HG03442 (cell line): ENCODE measurements around the gene RNASE8.
"Not testable (repeated sequence)": the region's sequence is repeated elsewhere in the genome, so short reads cannot be mapped to it uniquely, and the experiment has no call there.

Experiments used
- ATAC-seq: cut with Tn5 transposase; IDR thresholded peaks from one replicate; pipeline ENCODE4 v1.9.1; 2021; ENCODE audit warnings: mild to moderate bottlenecking, moderate library complexity; ENCODE audit not compliant: unreplicated experiment

RNASE8 gene, protein sequence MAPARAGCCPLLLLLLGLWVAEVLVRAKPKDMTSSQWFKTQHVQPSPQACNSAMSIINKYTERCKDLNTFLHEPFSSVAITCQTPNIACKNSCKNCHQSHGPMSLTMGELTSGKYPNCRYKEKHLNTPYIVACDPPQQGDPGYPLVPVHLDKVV

DNA sequence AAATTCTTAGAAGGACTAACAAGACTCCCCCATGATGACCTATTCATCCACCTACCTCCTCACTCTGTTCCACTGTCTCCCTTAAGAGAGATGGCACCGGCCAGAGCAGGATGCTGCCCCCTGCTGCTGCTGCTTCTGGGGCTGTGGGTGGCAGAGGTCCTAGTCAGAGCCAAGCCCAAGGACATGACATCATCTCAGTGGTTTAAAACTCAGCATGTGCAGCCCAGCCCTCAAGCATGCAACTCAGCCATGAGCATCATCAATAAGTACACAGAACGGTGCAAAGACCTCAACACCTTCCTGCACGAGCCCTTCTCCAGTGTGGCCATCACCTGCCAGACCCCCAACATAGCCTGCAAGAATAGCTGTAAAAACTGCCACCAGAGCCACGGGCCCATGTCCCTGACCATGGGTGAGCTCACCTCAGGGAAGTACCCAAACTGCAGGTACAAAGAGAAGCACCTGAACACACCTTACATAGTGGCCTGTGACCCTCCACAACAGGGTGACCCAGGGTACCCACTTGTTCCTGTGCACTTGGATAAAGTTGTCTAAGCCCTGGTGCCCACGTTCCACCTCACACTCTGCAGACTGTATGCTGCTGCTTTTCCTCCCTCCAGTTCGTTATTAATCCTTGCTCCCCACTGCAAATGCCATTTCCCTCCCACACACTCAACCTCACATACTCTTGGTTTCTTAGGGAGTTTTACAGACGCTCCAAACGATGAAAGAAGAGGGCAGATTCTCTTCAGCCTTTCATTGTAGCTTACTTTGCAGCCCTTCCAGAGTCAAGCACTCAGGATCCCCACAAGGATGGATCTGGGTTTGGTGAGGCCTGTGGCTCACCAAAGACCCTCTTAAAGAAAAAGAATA lies at the start of gene RNASE8:
Gene RNASE8, plus strand, starts transcription at position 20 of the 873 bp plus-strand sequence. Its CDS starts 71 bp downstream, at position 91.
- ATAC-seq: no peak

DNA sequence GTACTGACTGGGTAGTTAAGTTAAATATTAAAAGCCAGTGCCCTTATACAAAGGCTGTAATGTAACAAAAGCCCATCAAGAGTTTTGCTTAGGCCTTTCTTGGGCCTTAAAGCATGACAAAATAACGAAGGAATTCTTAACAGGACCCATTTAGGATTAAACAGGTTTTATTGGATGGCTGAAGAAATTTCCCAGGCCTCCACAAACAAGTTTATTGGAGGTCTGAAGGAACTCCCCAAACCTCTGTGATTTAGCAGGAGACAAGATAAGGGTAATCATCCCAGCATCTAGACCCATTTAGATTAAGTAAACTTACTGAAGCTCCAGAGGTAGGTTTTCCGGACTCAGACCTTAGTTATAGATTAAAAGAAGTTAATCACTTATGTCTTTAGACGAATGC lies 47.9 kb upstream of the RNASE8 start:
- not testable (repeated sequence) for ATAC-seq

DNA sequence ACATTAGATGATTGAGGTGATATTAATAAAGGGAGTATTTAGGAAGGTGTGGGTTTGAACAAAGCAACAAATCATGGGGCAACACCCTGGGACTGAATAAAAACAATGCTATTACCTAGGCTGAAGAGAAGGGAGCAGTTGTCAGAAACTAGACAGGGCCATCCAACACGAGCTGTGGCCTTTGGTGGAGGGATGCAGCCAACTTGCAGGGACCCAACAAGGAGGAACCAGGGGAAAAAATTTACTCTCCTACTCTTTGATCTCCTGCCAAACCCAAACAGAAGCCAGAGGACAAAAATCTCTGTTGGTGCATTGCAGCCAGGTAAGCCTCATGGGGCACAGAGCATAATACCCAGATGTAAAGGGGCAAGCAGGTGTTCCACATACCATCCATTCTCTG lies 46.5 kb upstream of the RNASE8 start:
- ATAC-seq: no peak

DNA sequence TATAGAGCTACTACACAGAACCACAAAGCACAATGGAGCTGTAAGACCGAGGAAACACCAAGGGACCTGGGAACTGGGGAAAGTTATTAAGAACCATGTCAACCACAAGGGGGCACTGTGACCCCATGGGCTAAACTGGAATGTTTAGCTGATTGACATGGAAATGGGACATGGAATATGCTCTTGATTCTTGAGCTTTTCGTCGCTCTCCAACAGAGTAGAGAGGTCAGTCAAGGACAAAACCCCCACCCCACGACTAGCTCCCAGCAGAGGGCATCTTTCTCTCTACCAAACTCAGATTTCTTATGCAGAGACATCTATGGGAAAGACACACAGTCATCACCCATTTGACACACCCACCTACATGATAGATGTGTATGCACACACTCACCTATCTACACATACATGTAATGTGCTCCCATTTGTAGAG lies 42.8 kb upstream of the RNASE8 start:
- ATAC-seq: peak; percentile 53

DNA sequence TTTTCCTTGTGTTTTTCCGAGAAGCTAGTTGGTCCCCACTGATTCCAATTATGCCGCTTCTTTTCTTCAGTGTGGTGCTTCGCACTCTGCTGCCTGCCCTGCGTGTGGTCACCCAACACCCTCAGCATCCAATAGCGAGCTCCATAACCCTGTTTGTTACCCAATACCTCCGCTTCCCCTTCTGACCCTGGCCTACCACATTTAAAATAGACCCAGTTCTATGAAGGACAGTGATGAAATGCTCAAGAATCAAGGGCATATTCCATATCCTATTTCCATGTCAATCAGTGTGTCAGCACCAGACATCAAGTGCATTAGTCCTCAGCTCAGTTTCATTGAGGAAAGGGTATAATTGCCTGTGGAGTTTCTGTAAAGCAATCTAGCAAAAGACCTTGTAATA lies 42.3 kb upstream of the RNASE8 start:
- no peak for ATAC-seq

DNA sequence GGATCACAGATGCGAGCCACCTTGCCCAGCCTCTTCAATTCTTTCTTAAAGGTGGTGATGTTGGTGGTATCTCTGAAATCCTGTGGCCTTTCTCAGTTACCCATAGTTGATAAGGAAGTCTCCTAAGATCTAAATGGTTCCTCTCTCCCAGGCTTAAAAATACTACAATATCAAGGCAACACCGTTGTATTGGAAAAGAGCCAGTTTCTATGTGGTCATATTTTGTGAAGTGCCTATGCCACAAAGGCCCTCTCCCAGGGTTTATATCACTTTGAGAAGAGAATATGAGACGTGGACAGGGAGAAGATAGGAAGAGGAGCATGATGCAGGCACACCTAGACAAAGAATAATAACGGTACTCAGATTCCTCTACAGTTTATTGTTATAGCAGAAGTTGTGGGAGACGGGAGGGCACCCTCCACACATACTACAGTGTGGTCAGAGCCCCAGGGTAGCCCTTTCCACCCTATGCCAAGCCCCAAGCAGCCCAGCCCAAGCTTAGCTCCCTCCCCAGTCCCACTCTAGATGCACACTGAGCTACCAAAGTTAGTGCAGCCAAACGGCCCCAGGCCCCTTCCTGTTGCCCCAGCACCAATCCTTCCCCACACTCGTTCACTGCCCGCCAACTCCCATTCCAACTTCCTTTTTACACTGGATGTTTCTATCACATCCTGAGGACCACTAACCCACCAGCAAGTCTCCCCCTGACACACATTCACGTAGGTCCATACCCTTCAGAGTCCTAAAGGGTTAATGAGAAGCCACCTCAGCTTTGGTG lies 41.0 kb upstream of the RNASE8 start:
- ATAC-seq: no peak

DNA sequence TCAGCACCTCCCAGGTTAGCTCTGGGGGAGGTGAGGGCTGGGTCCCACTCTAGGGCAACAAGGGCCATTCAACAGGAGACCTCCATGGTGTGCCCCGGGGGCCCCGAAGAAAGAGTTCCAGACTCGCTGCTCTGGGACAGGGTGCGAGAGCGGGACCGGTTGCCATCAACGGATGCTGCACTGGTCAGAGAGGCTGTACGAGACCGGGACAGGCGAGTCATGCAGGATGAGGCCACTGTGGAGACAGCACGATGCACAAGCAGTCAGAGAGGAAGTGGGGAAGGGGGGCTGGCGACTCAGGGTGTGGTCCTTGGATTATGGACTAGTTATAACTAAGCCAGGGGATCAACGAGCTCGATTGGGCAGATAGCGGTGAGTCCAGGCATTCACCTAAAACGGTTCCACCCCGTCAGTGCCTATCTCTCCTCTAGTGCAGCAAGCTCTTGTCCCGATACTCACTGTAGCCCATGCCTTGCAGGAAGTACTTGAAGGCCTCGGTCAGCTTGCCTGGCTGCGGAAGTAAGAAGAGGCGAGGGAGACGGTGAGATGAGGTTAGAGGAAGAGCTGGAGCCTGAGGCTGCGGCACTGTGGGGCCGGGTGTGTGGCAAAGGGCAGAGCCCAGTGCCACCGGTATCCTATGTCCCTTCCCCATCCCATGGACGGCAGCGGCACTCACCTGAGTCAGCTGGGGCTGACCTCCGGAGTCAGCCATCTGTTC lies 39.9 kb upstream of the RNASE8 start:
- no peak for ATAC-seq

DNA sequence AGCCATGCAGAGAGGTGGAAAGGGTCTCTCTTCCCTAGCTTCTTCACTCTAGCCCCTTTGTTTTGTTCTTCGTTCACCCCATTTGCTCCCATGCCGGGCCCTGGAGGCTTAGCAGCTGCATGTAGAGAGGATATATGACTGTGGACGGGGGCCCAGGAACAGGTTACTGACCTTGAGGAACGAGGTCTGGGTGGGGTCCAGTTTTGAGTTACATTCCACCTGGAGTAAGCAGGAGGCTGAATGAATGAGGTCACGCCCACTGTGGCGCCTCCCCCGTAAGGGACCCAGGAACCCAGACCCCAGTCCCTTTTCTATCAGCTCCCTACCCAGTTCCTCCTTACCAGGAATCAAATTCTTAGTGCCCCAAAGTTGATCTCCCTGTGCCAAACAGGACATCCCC lies 39.3 kb upstream of the RNASE8 start:
- ATAC-seq: no peak

DNA sequence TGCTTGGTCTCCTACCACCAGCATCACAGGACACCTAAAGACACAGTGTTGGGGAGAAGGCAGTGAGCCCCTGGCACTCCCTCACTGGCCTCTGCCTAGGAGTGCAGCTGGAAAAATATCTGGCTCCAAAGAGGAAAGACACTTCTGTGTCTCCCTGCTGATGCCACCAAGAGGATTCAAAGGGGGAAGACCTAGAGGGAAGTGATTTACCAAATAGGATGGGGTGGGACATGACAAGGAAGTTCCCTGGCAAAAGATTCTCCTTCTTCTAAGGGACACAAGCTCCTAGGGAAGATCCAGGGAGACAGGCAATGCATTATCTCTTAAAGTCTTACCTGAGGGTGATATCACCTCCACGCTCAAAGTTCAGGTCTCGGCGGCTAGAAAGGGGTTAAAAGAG lies 38.8 kb upstream of the RNASE8 start:
- no peak for ATAC-seq

DNA sequence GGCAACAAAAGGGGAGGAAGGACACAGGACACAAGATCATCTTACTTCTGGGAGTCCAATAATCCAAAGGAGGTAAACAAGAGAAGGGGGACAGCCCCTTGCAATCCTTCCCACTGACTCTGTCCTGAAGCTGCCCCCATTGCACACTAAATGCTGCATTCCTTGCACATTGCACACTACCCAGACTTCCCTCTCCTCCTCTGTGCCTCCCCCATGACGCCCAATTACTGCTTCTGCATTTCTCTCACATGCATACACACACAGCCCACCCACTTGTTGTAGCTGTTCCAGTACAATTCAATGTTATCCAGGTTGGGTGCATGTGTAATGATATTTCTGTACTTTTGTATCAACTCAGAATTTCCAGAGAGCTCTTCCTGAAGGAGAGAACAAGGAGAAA lies 38.3 kb upstream of the RNASE8 start:
- ATAC-seq: no peak

DNA sequence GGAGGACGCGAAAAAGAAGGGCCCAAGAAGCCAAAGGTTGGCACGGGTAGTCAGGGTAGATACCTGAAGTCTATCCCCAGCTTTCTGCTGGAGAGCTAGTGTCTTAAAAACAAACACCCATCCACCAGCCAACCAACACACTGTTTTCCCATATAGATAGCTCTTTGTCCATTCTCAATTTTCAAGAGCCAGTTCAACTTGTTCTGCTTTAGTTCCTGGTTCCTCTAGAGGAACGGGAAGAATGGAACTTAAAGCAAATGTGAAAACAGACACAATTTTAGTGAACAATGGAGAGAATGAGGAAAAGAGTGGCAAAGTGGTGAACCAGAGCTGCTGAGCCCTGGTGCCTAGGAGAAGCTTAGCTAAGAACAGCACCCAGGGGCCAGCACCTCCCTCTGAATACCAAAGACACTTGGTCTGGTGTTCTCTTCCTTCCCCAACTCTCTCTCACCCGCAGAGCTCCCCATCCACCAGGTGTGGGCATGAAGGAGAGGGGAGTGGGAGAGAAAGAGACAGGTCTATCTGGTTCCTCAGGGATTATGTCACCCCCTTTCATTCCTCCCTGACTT lies 36.6 kb upstream of the RNASE8 start:
- ATAC-seq: no peak

DNA sequence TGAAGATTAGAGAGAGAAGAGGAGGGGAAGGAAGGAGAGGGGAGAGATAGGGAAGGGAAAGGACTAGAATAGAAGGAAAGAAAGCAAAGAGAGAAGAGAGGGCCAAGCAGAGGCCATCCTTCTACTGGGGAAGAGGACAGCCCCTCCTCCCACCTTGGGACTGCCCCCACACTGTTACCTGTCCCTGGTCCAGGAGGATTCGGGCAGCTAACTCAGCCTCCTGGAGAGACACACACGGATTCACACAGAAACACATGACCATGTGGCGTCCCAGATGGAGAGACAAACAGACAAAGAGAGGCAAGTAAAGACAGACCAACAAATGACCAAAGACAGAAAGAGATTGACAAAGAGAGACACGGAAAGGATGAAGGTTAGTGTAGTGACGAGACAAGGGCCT lies 34.9 kb upstream of the RNASE8 start:
- ATAC-seq: no peak

DNA sequence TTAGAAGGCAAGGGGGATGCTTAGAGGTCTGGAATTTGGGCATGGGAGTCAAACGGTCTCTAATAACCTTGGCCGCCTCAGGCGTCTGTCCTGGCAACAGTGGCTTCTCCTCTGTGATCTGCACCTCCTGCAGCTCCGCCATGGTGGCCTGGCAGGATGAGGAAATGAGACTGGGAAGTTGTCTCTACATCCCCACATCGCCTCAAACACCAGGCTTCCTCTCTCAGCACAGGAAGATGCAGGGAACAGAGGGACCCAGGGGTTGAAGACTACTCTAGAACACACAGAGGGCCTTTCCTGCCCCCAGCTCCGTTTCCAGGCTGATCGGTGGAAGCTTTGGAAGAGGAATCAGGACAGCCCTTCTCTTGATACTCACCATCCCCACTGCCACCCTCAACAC lies 34.4 kb upstream of the RNASE8 start:
- ATAC-seq: no peak

DNA sequence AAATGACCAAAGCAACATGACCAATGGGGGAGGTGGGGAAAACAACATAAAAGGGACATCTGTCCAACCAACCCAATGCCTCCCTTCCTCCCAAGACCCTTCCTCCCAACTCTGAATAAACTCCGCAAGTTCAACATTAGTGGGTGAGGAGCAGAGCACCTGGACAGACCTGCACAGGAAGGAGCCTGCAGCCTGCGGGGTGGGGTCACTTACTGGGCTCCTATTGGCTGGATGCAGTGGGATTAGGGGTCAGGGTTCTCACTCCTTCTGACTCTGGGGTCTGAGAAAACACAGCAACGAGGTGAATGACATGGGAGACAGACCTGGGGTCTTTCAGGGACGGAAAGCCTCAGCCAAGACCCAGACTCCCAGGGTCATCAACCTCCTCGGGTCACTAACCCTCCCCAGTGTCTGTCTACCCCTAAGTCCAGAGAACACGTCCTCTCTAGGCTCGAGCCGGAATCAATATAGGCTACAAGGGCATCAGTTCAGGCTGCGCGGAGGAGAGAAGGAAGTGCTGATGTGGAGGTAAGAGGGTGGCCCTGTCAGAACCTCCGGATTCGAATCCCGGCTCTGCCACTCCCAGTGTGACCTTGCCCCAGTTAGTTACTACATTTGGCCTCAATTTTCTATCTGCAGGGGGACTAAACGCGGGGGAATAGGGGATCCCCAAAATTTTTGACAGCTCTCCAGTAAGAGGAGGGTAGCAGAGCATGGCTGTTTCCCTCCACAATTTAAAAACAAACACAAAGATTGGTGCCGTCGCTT lies 33.6 kb upstream of the RNASE8 start:
- ATAC-seq: no peak

DNA sequence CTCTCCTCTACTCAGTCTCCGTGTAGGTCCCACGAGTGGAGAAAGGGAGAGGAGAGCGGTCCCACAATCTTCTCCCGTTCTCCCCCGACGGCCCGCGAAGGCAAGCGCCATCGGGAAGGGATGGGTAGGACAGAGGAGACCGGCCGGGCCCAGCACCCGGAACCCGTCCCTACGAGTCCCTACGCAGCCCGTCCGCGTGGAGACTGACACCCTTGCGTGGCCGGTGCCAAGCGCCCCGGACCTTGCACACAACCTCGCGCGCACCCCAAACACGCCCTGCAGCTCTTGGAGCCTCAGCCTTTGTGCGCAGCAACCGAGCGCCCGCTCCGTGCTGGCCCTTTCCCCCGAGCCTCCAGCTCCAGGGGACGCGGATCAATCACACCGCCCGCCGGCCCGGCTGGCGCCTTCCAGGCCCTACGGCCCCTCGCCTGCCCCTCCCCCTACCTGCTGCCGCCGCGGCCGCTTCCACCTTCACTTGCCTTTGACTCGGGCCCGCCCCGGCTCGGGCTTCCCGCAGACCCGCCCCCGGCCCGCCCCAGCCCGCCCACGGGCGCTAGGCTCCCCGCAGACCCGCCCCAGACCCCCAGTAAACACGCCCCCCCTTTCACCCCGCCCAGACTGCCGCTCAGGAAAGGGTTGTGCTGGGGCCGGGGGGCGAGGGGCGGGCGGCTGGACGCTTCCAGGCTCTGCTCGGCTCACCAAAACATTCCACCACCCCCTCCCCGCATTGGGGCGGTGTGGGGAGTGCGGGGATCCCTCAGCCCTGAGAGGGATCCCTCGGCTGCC lies 32.8 kb upstream of the RNASE8 start, which contains the start of gene NDRG2:
Gene NDRG2, minus strand, starts transcription at position 477 of the 786 bp plus-strand sequence. CDS start 1,746 bp downstream, outside the sequence.
- no peak for ATAC-seq

DNA sequence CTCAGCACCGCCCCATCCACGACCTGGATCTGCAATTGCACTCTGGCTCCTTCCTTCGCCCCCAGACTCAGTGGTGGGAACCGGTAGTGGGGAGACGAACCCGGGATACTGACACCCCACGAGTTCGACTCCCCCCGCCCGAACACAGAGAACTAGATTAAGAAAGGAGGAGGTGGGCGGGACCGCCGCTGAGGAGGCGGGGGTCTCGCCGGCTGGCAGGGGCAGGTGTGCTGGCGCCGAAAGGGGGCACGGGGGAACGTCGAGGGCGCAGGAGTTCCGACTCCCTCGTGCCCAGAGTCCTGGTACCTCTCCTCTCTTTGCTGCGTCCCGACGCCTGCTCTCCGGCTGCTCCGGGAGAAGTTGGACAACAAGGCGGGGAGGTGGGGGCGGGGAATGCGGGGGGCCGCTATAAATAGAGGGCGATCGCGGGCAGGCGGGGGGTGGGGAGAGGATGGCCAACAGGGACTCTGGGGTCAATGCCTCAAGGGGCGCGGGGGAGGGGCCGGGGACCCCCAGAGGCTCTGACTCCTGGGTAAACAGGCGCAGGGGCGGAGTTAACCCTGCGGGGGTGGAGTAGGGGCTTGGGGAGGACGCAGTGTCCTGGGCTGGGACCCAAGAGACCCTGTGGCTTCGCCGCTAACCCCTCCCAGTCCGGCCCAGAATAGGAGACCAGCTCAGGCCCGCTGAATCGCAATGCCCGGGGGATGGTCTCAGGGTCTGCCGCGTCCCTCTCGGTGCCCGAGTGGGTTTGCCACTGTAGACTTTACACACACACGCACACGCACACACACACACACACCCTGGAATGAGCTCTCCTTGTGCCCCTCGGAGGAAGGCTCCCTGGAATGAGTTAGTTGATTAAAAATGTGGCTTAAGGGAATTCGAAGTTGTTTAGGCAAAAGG lies 32.0 kb upstream of the RNASE8 start:
- ATAC-seq: no peak

DNA sequence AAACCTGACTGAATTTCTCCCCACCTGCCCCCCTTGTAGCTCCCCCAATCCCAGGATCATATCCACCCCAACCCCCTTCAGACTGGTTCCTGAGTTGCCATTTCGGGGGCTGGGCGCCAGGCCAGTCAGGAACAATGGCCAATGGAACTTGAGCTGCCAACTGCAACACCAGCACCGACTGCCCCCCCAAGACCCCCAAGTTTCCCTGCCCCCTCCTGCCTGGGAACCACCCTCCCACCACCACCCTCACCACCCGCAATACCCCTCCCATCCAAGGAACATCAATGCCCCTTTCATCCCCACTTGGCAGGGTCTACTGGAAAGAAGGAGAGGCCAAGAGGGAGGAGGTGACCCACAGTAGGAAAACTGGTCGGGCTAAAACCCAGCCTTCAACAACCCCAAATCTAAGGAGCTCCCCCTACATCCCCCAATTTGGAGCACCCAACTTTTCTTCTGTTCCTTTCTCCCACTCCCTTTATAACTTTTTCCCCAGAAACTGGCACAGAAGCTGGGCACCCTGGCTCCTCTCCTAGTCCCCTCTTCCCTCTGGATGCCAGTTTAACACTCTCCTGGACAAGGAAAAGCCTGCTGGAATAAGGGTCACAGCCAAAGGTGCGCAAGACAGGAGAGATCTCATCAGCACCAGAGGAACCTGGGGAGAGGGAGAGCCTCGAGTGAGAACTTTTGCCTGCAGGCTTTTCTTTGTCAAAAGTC lies 31.2 kb upstream of the RNASE8 start:
- ATAC-seq: no peak

DNA sequence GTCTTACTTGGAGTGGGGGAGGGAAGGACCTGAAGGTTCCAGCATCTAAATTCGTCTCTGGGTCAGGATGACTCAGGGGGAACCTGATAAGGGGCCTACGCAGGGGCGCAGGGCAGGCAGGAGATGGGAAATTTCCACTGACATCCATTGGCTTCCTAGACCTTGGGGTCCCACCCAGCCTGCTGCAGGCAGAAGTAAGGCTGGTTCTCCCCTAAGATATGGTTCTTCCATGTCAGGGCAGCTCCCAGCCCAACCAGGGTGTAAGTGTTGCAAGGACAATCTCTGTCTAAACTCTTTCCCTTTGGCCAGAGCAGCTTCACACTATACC lies 30.7 kb upstream of the RNASE8 start:
- no peak for ATAC-seq
